ENCODE measurements around the gene USP30.

The USP30 gene, protein sequence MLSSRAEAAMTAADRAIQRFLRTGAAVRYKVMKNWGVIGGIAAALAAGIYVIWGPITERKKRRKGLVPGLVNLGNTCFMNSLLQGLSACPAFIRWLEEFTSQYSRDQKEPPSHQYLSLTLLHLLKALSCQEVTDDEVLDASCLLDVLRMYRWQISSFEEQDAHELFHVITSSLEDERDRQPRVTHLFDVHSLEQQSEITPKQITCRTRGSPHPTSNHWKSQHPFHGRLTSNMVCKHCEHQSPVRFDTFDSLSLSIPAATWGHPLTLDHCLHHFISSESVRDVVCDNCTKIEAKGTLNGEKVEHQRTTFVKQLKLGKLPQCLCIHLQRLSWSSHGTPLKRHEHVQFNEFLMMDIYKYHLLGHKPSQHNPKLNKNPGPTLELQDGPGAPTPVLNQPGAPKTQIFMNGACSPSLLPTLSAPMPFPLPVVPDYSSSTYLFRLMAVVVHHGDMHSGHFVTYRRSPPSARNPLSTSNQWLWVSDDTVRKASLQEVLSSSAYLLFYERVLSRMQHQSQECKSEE

DNA sequence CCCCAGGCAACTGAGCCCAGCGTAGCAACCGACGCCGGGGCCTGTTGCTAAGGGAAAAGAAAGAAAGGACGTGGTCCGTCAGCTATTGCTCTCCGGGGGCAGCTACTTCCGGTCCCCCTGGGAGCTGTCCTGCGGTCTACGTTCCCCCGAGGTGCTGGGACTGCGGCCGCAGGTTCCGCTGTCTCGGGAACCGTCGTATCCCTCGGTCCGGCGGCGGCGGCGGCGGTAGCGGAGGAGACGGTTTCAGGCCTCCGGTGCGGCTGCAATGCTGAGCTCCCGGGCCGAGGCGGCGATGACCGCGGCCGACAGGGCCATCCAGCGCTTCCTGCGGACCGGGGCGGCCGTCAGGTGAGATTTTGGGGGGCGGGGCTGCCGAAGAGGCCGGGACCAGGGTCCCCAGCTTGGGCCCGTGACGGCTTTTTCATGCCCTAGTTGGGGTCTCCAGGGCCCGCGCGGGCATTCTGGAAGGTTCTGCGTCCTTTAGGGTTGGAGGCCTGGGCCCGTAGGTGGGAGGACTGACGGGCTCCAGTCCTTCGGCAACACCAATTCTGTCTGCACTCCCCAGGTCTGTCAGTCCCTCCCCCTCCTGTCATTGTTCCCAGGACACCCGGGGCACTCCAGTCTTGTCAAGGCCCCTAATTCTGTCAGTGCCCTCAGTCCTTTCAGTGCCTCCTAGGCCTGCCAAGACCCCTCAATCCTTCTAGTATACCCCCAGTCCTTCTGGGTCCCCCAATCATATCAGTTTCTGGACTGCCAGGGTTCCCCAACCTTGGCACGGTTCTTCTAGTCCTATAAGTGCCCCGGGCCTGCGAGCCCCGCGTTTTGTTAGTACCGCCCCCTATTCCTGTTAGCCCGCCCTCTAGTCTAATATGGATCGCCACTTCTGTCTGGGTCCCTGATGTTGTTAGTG is at the start of gene USP30:
Gene USP30 (plus strand): TSS at position 163 of the 910 bp plus-strand sequence. CDS start 103 bp downstream, at position 266.
- peak; percentile 81 for DNase-seq (ENCODE audit: insufficient read length, low spot score)
- FAIRE-seq, result no peak
- TF ChIP-seq, protein P1, sequence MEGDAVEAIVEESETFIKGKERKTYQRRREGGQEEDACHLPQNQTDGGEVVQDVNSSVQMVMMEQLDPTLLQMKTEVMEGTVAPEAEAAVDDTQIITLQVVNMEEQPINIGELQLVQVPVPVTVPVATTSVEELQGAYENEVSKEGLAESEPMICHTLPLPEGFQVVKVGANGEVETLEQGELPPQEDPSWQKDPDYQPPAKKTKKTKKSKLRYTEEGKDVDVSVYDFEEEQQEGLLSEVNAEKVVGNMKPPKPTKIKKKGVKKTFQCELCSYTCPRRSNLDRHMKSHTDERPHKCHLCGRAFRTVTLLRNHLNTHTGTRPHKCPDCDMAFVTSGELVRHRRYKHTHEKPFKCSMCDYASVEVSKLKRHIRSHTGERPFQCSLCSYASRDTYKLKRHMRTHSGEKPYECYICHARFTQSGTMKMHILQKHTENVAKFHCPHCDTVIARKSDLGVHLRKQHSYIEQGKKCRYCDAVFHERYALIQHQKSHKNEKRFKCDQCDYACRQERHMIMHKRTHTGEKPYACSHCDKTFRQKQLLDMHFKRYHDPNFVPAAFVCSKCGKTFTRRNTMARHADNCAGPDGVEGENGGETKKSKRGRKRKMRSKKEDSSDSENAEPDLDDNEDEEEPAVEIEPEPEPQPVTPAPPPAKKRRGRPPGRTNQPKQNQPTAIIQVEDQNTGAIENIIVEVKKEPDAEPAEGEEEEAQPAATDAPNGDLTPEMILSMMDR (IDR thresholded peaks at IDR 0.05; ENCODE audit: insufficient read depth, missing control alignments), result no peak

DNA sequence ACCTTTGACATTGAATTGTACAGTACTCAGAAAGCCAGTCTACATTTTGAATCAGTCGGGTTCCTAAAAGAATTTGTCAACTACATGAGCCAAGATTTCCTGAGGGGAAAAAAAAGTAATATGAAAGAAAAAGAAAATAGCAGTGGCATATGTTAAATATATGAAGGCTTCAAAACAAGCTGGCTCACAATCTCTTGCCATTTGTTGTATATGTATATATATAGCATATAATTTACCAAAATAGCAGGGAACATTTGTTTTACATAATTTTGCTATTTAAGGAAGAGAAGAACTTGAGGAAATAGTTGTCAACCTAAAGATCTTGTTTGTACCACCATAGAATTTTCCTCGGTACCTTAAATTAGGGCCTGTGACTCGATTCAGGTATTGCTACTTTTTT is 48.4 kb upstream of the USP30 start:
- FAIRE-seq (no peak), DNase-seq (ENCODE audit: insufficient read length, low spot score) (no peak)
- TF ChIP-seq, protein P1 (IDR thresholded peaks at IDR 0.05; ENCODE audit: insufficient read depth, missing control alignments), result no peak

DNA sequence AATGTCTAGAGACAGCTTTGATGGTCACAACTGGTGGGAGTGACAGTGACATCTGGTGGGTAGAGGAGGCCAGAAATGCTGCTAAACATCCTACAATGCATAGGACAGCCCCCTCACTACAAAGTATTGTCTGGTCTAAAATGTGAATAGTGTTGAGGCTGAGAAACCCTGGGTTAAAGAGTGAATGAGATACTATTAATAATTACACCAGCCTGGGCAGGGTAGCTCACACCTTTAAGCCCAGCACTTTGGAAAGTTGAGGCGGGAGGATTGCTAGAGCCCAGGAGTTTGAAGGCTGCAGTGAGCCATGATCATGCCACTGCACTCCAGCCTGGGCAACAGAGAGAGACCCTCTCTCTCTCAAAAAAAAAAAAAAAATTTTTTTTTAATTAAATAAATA is 42.6 kb upstream of the USP30 start:
- DNase-seq (ENCODE audit: insufficient read length, low spot score) (no peak), FAIRE-seq (no peak)
- TF ChIP-seq, protein P1 (IDR thresholded peaks at IDR 0.05; ENCODE audit: insufficient read depth, missing control alignments), result no peak

DNA sequence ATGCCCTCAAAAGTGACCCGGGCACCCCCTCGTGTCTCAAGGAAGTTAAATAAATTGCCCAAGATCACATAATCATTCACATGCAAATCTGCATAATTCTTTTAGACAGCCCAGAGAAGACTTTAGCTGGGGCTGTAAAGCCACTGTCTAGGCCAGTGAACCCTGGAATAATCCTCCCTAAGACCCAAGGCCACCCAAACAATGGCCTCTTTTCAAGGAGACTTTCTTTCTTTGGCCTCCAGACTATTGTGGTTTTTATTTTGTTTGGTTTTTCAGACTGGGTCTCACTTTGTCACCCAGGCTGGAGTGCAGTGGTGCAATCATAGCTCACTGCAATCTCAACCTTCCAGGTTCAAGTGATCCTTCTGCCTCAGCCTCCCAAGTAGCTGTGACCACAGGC is 42.1 kb upstream of the USP30 start:
- peak; percentile 68 for FAIRE-seq
- TF ChIP-seq, protein P1 (IDR thresholded peaks at IDR 0.05; ENCODE audit: insufficient read depth, missing control alignments), result no peak
- no peak for DNase-seq (ENCODE audit: insufficient read length, low spot score)

DNA sequence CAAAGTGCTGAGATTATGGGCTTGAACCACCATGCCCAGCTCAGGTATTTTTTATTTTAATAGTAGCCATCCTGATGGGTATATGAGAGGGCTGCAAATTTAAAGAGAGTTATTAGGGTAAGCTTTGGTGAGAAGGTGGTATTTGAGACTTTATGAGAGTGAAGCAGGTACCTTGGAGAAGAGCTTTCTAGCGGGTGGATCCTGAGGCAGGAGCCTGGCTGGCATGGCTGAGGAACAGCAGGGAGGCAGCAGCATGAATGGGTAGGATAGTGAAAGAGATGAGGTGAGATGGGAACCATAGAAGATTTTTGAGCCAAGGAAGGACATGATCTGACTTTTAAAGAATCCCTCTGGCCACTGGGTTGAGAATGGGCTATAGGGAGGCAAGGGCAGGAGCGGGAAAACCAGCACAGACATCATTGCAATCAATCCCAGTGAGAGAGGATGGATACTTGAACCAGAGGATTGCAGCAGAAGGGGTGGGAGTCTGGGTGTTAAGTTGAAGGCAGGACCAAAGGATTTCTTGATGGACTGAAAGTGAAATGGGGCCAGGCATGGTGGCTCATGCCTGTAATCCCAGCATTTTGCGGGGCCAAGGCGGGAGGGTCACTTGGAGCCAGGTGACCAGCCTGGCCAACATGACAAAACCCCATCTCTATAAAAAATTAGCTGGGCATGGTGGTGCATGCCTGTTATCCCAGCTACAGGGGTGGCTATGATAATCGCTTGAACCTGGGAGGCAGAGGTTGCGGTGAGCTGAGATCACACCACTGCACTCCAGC is 37.2 kb upstream of the USP30 start:
- DNase-seq (ENCODE audit: insufficient read length, low spot score), result no peak
- FAIRE-seq, result no peak
- TF ChIP-seq, protein P1 (IDR thresholded peaks at IDR 0.05; ENCODE audit: insufficient read depth, missing control alignments), result no peak

DNA sequence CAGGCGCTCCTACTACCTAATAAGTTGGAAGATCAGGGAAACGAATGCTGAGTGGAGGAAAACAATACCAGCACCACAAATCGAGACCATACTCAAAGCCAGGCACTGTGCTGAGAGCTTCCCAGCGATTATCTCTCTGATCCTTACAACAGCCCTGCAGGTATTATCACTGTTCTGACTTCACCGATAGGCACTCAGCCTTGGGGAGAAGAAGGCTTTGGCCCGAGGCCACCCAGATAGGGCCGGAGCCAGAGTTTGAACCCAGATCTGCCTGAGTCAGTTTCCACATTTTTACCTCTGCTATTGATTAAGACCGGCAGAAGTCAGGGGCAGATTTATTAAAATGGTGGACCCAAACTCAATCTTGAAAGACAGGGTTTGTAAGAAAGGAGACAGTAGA is 36.4 kb upstream of the USP30 start:
- TF ChIP-seq, protein P1 (IDR thresholded peaks at IDR 0.05; ENCODE audit: insufficient read depth, missing control alignments), result no peak
- DNase-seq (ENCODE audit: insufficient read length, low spot score) (no peak), FAIRE-seq (no peak)

Data from D721Med (cell line).